HepG2 (cell line): Measurements from ENCODE around the gene NGRN. TPM values are rescaled to one million over a fixed set of nuclear protein-coding genes. Genes with fewer than 3 reads are reported as not detected.

Experiments used
- ATAC-seq: fragments of 200-7000 bp; cut with Tn5 transposase; 3 replicates; pipeline ENCODE4 v1.9.1; 2020; ENCODE audit warnings: mild to moderate bottlenecking, moderate library complexity
- BruUV-seq: library from RNA; stranded (reverse); fragments of 400-500 nt; replicated peaks from 2 replicates; lab custom pipeline; 2021; lab: Mats Ljungman, UMichigan
- CTCF ChIA-PET: fragments of 300-600 bp; formaldehyde crosslinking; extraction: SDS; loops from one replicate; lab custom pipeline; 2021; ENCODE audit warnings: low total read pairs, inconsistent platforms, low intra/inter-chr PET ratio; lab: Yijun Ruan, JAX
- POLR2A ChIA-PET: fragments of 350-600 bp; sonication (Branson Sonifier 250); formaldehyde crosslinking; loops from one replicate; lab custom pipeline; 2020; ENCODE audit warnings: antibody characterized with exemption, inconsistent platforms; lab: Yijun Ruan, JAX
- DNase-seq: peaks from one replicate; pipeline ENCODE4 v3.0.0-alpha.2; 2015; ENCODE audit warnings: low spot score
- FAIRE-seq: peaks from 3 replicates; lab custom pipeline; 2011; peaks lifted over from hg19 to GRCh38; lab: Jason Lieb, UNC
- H2AFZ ChIP-seq: one replicate; pipeline ENCODE4 v1.6.1; 2011; ENCODE audit warnings: low read length, inconsistent platforms
- H3K27ac ChIP-seq: fragments of 300-600 bp; 3 replicates; pipeline ENCODE4 v1.8.0; 2011; ENCODE audit warnings: mixed run types, mild to moderate bottlenecking, mixed read lengths, low read length, inconsistent platforms; ENCODE audit not compliant: insufficient read depth; ENCODE audit errors: extremely low read length
- H3K27me3 ChIP-seq, 2 experiments: fragments of 200-600 bp in 1 of 2; 2 replicates in 1 of 2; 3 replicates in 1 of 2; pipeline versions ENCODE4 v1.6.0 to v1.8.0; 2011; ENCODE audit warnings: low read length in 2 of 2, mild to moderate bottlenecking in 2 of 2, moderate library complexity in 2 of 2, inconsistent platforms in 1 of 2; ENCODE audit not compliant: insufficient read depth in 2 of 2, control insufficient read depth in 1 of 2
- H3K36me3 ChIP-seq, 2 experiments: fragments of 200-600 bp in 1 of 2; replicated peaks in 1 of 2; 2 replicates in 1 of 2; 3 replicates in 1 of 2; pipeline versions ENCODE4 v1.5.1 to v1.8.0; 2011; ENCODE audit warnings: low read length in 2 of 2, inconsistent platforms in 1 of 2; ENCODE audit not compliant: insufficient read depth in 2 of 2, control insufficient read depth in 1 of 2
- H3K4me1 ChIP-seq: 2 replicates; pipeline ENCODE4 v1.5.1; 2012; ENCODE audit warnings: low read length, inconsistent platforms; ENCODE audit not compliant: insufficient read depth
- H3K4me2 ChIP-seq: 2 replicates; pipeline ENCODE4 v1.6.0; 2011; ENCODE audit warnings: low read depth, low read length, inconsistent platforms
- H3K4me3 ChIP-seq, 3 experiments: fragments of 200-600 bp in 1 of 3; sonication (generic), shearing (Covaris generic) in 1 of 3; replicated peaks in 1 of 3; 2 replicates each; pipeline ENCODE4 v1.5.1; 2011 to 2016; ENCODE audit warnings: low read length in 3 of 3, inconsistent platforms in 2 of 3, low read depth in 2 of 3, mild to moderate bottlenecking in 2 of 3, control low read depth in 1 of 3, mixed read lengths in 1 of 3; ENCODE audit not compliant: insufficient read depth in 1 of 3
- H3K79me2 ChIP-seq: one replicate; pipeline ENCODE4 v1.6.1; 2011; ENCODE audit warnings: low read length, inconsistent platforms; ENCODE audit not compliant: insufficient read depth
- H3K9ac ChIP-seq: 2 replicates; pipeline ENCODE4 v1.6.0; 2011; ENCODE audit warnings: mild to moderate bottlenecking, low read depth, low read length, inconsistent platforms; ENCODE audit not compliant: insufficient read depth
- H3K9me3 ChIP-seq: 2 replicates; pipeline ENCODE4 v1.5.1; 2012; ENCODE audit warnings: mild to moderate bottlenecking, low read length
- H4K20me1 ChIP-seq: 2 replicates; pipeline ENCODE4 v1.6.0; 2011; ENCODE audit warnings: inconsistent platforms, mild to moderate bottlenecking, low read length, moderate library complexity; ENCODE audit not compliant: insufficient read depth
- ATAD3A ChIP-seq: sonication (generic); formaldehyde crosslinking; IDR thresholded peaks from 2 replicates; pipeline ENCODE4 v1.4.0; 2020; ENCODE audit warnings: missing genetic modification reagents
- CHD2 ChIP-seq: IDR thresholded peaks from 2 replicates; pipeline ENCODE4 v1.6.1; 2011; ENCODE audit warnings: low read depth, low read length, improper control_type of control experiment
- E2F1 ChIP-seq: sonication (generic); formaldehyde crosslinking; IDR thresholded peaks from 2 replicates; pipeline ENCODE4 v1.5.0; 2020; ENCODE audit warnings: missing genetic modification reagents
- EEA1 ChIP-seq: sonication (generic); formaldehyde crosslinking; IDR thresholded peaks from 2 replicates; pipeline ENCODE4 v1.5.1; 2020; ENCODE audit warnings: mild to moderate bottlenecking, missing genetic modification reagents, borderline replicate concordance
- ETV6 ChIP-seq: sonication (generic); formaldehyde crosslinking; conservative IDR thresholded peaks from 2 replicates; pipeline ENCODE4 v1.4.0; 2020; ENCODE audit warnings: missing genetic modification reagents
- GATA4 ChIP-seq: sonication (generic); IDR thresholded peaks from 2 replicates; pipeline ENCODE4 v1.6.1; 2016; ENCODE audit warnings: antibody characterized with exemption, low read depth, borderline replicate concordance
- HDAC1 ChIP-seq: sonication (generic); formaldehyde crosslinking; IDR thresholded peaks from 2 replicates; pipeline ENCODE4 v1.5.1; 2020; ENCODE audit warnings: mild to moderate bottlenecking, missing genetic modification reagents
- HNF4G ChIP-seq, 2 experiments: sonication (generic) in 1 of 2; formaldehyde crosslinking in 1 of 2; IDR thresholded peaks; 2 replicates each; pipeline versions ENCODE4 v1.4.0 to v1.6.1; 2011 to 2020; ENCODE audit warnings: borderline replicate concordance in 2 of 2, low read depth in 2 of 2, mild to moderate bottlenecking in 2 of 2, low read length in 1 of 2, missing genetic modification reagents in 1 of 2, moderate library complexity in 1 of 2
- KDM6A ChIP-seq: IDR thresholded peaks from 2 replicates; pipeline ENCODE4 v1.6.1; 2016; ENCODE audit warnings: low read depth
- NAIF1 ChIP-seq: sonication (generic); formaldehyde crosslinking; IDR thresholded peaks from 2 replicates; pipeline ENCODE4 v1.5.0; 2020; ENCODE audit warnings: mild to moderate bottlenecking, missing genetic modification reagents, borderline replicate concordance
- NBN ChIP-seq: fragments of 450-650 bp; conservative IDR thresholded peaks from 2 replicates; pipeline ENCODE4 v1.6.1; 2017
- PCBP1 ChIP-seq: fragments of 200-400 bp; formaldehyde crosslinking; IDR thresholded peaks from 2 replicates; pipeline ENCODE4 v1.6.1; 2017; ENCODE audit warnings: mild to moderate bottlenecking, low read depth, low read length, borderline replicate concordance
- TBX3 ChIP-seq: fragments of 450-650 bp; IDR thresholded peaks from 2 replicates; pipeline ENCODE4 v1.6.1; 2017; ENCODE audit warnings: antibody characterized with exemption, mild to moderate bottlenecking, inconsistent platforms, borderline replicate concordance
- YEATS4 ChIP-seq: sonication (generic); formaldehyde crosslinking; IDR thresholded peaks from 2 replicates; pipeline ENCODE4 v1.4.0; 2020; ENCODE audit warnings: missing genetic modification reagents, borderline replicate concordance
- ZFY ChIP-seq: sonication (generic); formaldehyde crosslinking; IDR thresholded peaks from 2 replicates; pipeline ENCODE4 v1.4.0; 2020; ENCODE audit warnings: missing genetic modification reagents
- ZNF614 ChIP-seq: IDR thresholded peaks from 2 replicates; pipeline ENCODE4 v1.6.1; 2018; ENCODE audit warnings: missing biosample characterization, missing genetic modification reagents, inconsistent platforms, borderline replicate concordance
- ZNF709 ChIP-seq: sonication (generic); formaldehyde crosslinking; IDR thresholded peaks from 2 replicates; pipeline ENCODE4 v1.5.0; 2020; ENCODE audit warnings: mild to moderate bottlenecking, missing genetic modification reagents
- ZNF724P ChIP-seq: sonication (generic); formaldehyde crosslinking; IDR thresholded peaks from 2 replicates; pipeline ENCODE4 v1.8.0; 2022; ENCODE audit warnings: missing genetic modification reagents, borderline replicate concordance
- WGBS: methylation state at CpG from one replicate; pipeline ENCODE4 v1.1.6; 2017; ENCODE audit warnings: low lambda C conversion rate; 5-methylcytosine and 5-hydroxymethylcytosine counted together
- in situ Hi-C: cut with HindIII; loops from 2 replicates; pipeline ENCODE4 v1.10.0; 2017; ENCODE audit warnings: low pct_unique_long_range_greater_than_20kb; ENCODE audit not compliant: extremely low pct_ligation_motif_present
- intact Hi-C: fragments of 100-400 bp; cut with micrococcal nuclease; formaldehyde crosslinking; loops from one replicate; pipeline ENCODE4 v1.10.0; 2022; ENCODE audit not compliant: unreplicated experiment
- polyA plus RNA-seq, 8 experiments: library from polyadenylated mRNA; depleted of rRNA in 3 of 8; stranded (reverse) in 7 of 8; unstranded in 1 of 8; fragments of >200 nt; fragmentation: Illumina TruSeq in 4 of 8; extraction: Trizol in 4 of 8; gene quantifications; 2 replicates each; pipeline versions ENCODE4 v1.2.1 to v1.2.3, GENCODE V29; 2011 to 2016; ENCODE audit warnings: low read depth in 4 of 8, missing spikeins in 1 of 8, mixed read lengths in 1 of 8; ENCODE audit not compliant: insufficient read depth in 1 of 8
- total RNA-seq, 5 experiments: library from RNA; depleted of rRNA; stranded (reverse); fragments of >200 nt; fragmentation: Illumina TruSeq; extraction: Trizol; gene quantifications; 2 replicates each; pipeline ENCODE4 v1.2.3, GENCODE V29; 2016; ENCODE audit warnings: low read depth in 1 of 5

NGRN gene
- total and polyA plus RNA-seq, 2 of the 13 experiments (the other 11 are each of a cell fraction or from before 2014, with no cell fraction given), result 39.8 to 63.7 TPM

- TF ChIP-seq KDM6A (no peak), NAIF1 (CRISPR knock-in tag) (no peak), HNF4G (IDR thresholded peaks at IDR 0.05; ENCODE audit: borderline replicate concordance, low read depth, low read length) (peak; percentile 49; the same call in 1 of the 2 replicates), HNF4G (CRISPR knock-in tag; IDR thresholded peaks at IDR 0.05; ENCODE audit: borderline replicate concordance, low read depth) (peak; percentile 51; the same call in 1 of the 2 replicates), ZNF709 (no peak), ZNF724P (CRISPR knock-in tag) (no peak), TBX3 (no peak), GATA4 (no peak)
- TF ChIP-seq, all 625 proteins: peak for 180
Observed at GRCh38 chr15:90249203-90249863, 16.1 kb upstream of the NGRN start, which contains the start of gene TTLL13 (continued).

- intact Hi-C loops (no loop called here), in situ Hi-C loops (no loop called here)
- no peak overlapping the region for H3K27ac ChIP-seq
- WGBS, result 63% methylated on average over 3 of the region's 7 CpGs
- ChIA-PET CTCF (no interaction called here), POLR2A (interaction anchor here (0.9 kb wide), 1 partner anchor 8 kb away, joined by 4 read pairs; the partner anchor contains the start of gene TTLL13)
- H3K4me1 ChIP-seq, result peaks cover 26% of the 10 kb centered on the region
- H3K4me3 ChIP-seq, result no peak overlapping the region
- no peak for DNase-seq
- no peak for FAIRE-seq
- ATAC-seq, result no peak
- no peaks in the 10 kb centered on the region for H4K20me1 ChIP-seq
- BruUV-seq, result no TSS peak
- no peaks in the 10 kb centered on the region for H3K9me3 ChIP-seq
- no peaks in the 10 kb centered on the region for H3K79me2 ChIP-seq
- H2AFZ ChIP-seq, result no peak overlapping the region
- no peaks in the 10 kb centered on the region for H3K27me3 ChIP-seq
- no peak for TF ChIP-seq EEA1 (CRISPR knock-in tag)
- TF ChIP-seq ATAD3A, result no peak
- TF ChIP-seq ZFY (CRISPR knock-in tag), result no peak
- no peak for TF ChIP-seq PCBP1
- no peak for TF ChIP-seq NBN
- TF ChIP-seq CHD2, result no peak
- TF ChIP-seq HDAC1, result no peak
- TF ChIP-seq E2F1 (CRISPR knock-in tag), result no peak
- no peak for TF ChIP-seq ZNF614
- TF ChIP-seq ETV6 (CRISPR knock-in tag), result no peak
- no peak for TF ChIP-seq YEATS4 (CRISPR knock-in tag)
- no peak overlapping the region for H3K9ac ChIP-seq
- H3K4me2 ChIP-seq, result no peak overlapping the region
- H3K36me3 ChIP-seq, result no peaks in the 10 kb centered on the region
Observed at GRCh38 chr15:90257776-90258175, 7.7 kb upstream of the NGRN start.
